Endothelial cell of umbilical vein (primary cell): Measurements from ENCODE around the gene STARD5. TPM values are rescaled to one million over a fixed set of nuclear protein-coding genes. Genes with fewer than 3 reads are reported as not detected.

ENCODE experiments used
- BruUV-seq: library from RNA; stranded (reverse); fragments of 400-500 nt; replicated peaks from 2 replicates; lab custom pipeline; 2021; lab: Mats Ljungman, UMichigan
- CTCF ChIA-PET: fragments of 300-600, 350-600 bp; sonication (Branson Sonifier 250); formaldehyde crosslinking; loops from one replicate; lab custom pipeline; 2021; ENCODE audit warnings: antibody characterized with exemption, inconsistent platforms; lab: Charles Lee
- POLR2A ChIA-PET: fragments of 300-600, 350-600 bp; sonication (Branson Sonifier 250); formaldehyde crosslinking; loops from one replicate; lab custom pipeline; 2021; ENCODE audit warnings: antibody characterized with exemption, inconsistent platforms; lab: Charles Lee
- DNase-seq: peaks from one replicate; pipeline ENCODE4 v3.0.0-alpha.2; 2011; ENCODE audit warnings: low read depth, low spot score
- FAIRE-seq: peaks from 2 replicates; lab custom pipeline; 2011; peaks lifted over from hg19 to GRCh38; lab: Jason Lieb, UNC
- H2AFZ ChIP-seq: 2 replicates; pipeline ENCODE4 v1.6.0; 2012; ENCODE audit warnings: low read depth, low read length, control low read depth, inconsistent platforms
- H3K27ac ChIP-seq: 2 replicates; pipeline ENCODE4 v1.5.1; 2011; ENCODE audit warnings: low read depth, mild to moderate bottlenecking, control low read depth, low read length, moderate library complexity; ENCODE audit not compliant: insufficient read depth
- H3K27me3 ChIP-seq, 2 experiments: 2 replicates each; pipeline versions ENCODE4 v1.6.0 to v1.6.1; 2011; ENCODE audit warnings: low read length in 2 of 2, mixed read lengths in 1 of 2; ENCODE audit not compliant: control insufficient read depth in 2 of 2, insufficient read depth in 2 of 2
- H3K36me3 ChIP-seq, 2 experiments: 2 replicates in 1 of 2; 3 replicates in 1 of 2; pipeline ENCODE4 v1.5.1; 2011; ENCODE audit warnings: low read length in 2 of 2, mild to moderate bottlenecking in 1 of 2, moderate library complexity in 1 of 2; ENCODE audit not compliant: control insufficient read depth in 2 of 2, insufficient read depth in 2 of 2; ENCODE audit errors: extremely low read depth in 1 of 2
- H3K4me1 ChIP-seq: 3 replicates; pipeline ENCODE4 v1.5.1; 2011; ENCODE audit warnings: mild to moderate bottlenecking, low read length; ENCODE audit not compliant: control insufficient read depth, insufficient read depth; ENCODE audit errors: extremely low read depth
- H3K4me2 ChIP-seq: 2 replicates; pipeline ENCODE4 v1.6.1; 2011; ENCODE audit warnings: low read length, control low read depth, mixed read lengths; ENCODE audit not compliant: insufficient read depth
- H3K4me3 ChIP-seq, 3 experiments: fragments of 200-600 bp in 1 of 3; sonication (generic), shearing (Covaris generic) in 1 of 3; replicated peaks in 1 of 3; 2 replicates each; pipeline ENCODE4 v1.5.1; 2011 to 2016; ENCODE audit warnings: control low read depth in 3 of 3, low read length in 3 of 3, mild to moderate bottlenecking in 2 of 3, inconsistent platforms in 1 of 3, low read depth in 1 of 3, moderate library complexity in 1 of 3; ENCODE audit not compliant: insufficient read depth in 1 of 3
- H3K79me2 ChIP-seq: 2 replicates; pipeline ENCODE4 v1.6.0; 2012; ENCODE audit warnings: low read length, inconsistent platforms; ENCODE audit not compliant: control insufficient read depth, insufficient read depth
- H3K9ac ChIP-seq: replicated peaks from 2 replicates; pipeline ENCODE3; 2011; ENCODE audit warnings: low read length, control low read depth; ENCODE audit not compliant: insufficient read depth; ENCODE audit errors: extremely low read depth
- H3K9me1 ChIP-seq: replicated peaks from 3 replicates; pipeline ENCODE4 v1.6.0; 2011; ENCODE audit warnings: mild to moderate bottlenecking, low read length; ENCODE audit not compliant: control insufficient read depth, insufficient read depth; ENCODE audit errors: extremely low read depth
- H3K9me3 ChIP-seq: replicated peaks from 2 replicates; pipeline ENCODE4 v1.5.1; 2012; ENCODE audit warnings: low read length, inconsistent platforms; ENCODE audit not compliant: control insufficient read depth, insufficient read depth
- H4K20me1 ChIP-seq: replicated peaks from 2 replicates; pipeline ENCODE3; 2011; ENCODE audit warnings: mild to moderate bottlenecking, low read length; ENCODE audit not compliant: control insufficient read depth, insufficient read depth; ENCODE audit errors: extremely low read depth
- CTCF ChIP-seq, 2 donors: IDR thresholded peaks; 1 replicate in 1 of 2; 2 replicates in 1 of 2; pipeline ENCODE4 v1.5.1; 2011; ENCODE audit warnings: low read length in 2 of 2, mild to moderate bottlenecking in 2 of 2, moderate library complexity in 2 of 2, control low read depth in 1 of 2, inconsistent platforms in 1 of 2, low read depth in 1 of 2; ENCODE audit not compliant: insufficient read depth in 1 of 2; ENCODE audit errors: extremely low read depth in 1 of 2
- EZH2 ChIP-seq: IDR thresholded peaks from 2 replicates; pipeline ENCODE4 v1.6.1; 2012; ENCODE audit warnings: borderline replicate concordance, low read depth, mild to moderate bottlenecking, moderate library complexity, low read length, inconsistent platforms; ENCODE audit not compliant: severe bottlenecking
- FOS ChIP-seq: IDR thresholded peaks from 2 replicates; pipeline ENCODE4 v1.6.1; 2011; ENCODE audit warnings: mild to moderate bottlenecking, low read length, moderate library complexity, borderline replicate concordance; ENCODE audit not compliant: insufficient read depth
- GATA2 ChIP-seq: IDR thresholded peaks from 2 replicates; pipeline ENCODE4 v1.7.0; 2011; ENCODE audit warnings: low read depth, mild to moderate bottlenecking, moderate library complexity, mixed read lengths, low read length; ENCODE audit not compliant: insufficient read length, insufficient read depth
- JUN ChIP-seq: IDR thresholded peaks from 2 replicates; pipeline ENCODE4 v1.6.1; 2011; ENCODE audit warnings: borderline replicate concordance, low read depth; ENCODE audit not compliant: insufficient read length, insufficient read depth
- MYC ChIP-seq: IDR thresholded peaks from one replicate; pipeline ENCODE4 v1.6.1; 2011; ENCODE audit warnings: mild to moderate bottlenecking, low read depth, low read length
- POLR2A ChIP-seq: IDR thresholded peaks from 2 replicates; pipeline ENCODE4 v1.6.1; 2012; ENCODE audit warnings: low read depth, mild to moderate bottlenecking, control low read depth, low read length
- POLR2AphosphoS5 ChIP-seq: IDR thresholded peaks from 2 replicates; pipeline ENCODE4 v1.6.1; 2012; ENCODE audit warnings: low read depth, mild to moderate bottlenecking, control low read depth, low read length, moderate library complexity; ENCODE audit not compliant: insufficient read depth
- dilution Hi-C: fragments of 300-500 bp; cut with MboI; formaldehyde crosslinking; loops from one replicate; pipeline ENCODE4 v1.15.0; 2019; ENCODE audit warnings: low sequenced_read_pairs; ENCODE audit not compliant: extremely low pct_ligation_motif_present
- intact Hi-C: fragments of 100-400 bp; cut with micrococcal nuclease; formaldehyde crosslinking; loops from one replicate; pipeline ENCODE4 v1.10.0; 2022
- polyA plus RNA-seq, 4 experiments: library from polyadenylated mRNA; depleted of rRNA in 3 of 4; stranded (reverse) in 3 of 4; unstranded in 1 of 4; fragments of >200 nt; gene quantifications; 2 replicates each; pipeline versions ENCODE4 v1.2.1 to v1.2.3, GENCODE V29; 2011 to 2012; ENCODE audit warnings: missing spikeins in 1 of 4
- total RNA-seq: library from RNA; stranded (reverse); gene quantifications from 2 replicates; pipeline ENCODE4 v1.2.3, GENCODE V29; 2021
- TF ChIP-seq, protein P1 (sequence below): IDR thresholded peaks from 2 replicates; pipeline ENCODE4 v1.6.1; 2011; ENCODE audit not compliant: insufficient read depth, insufficient read length

Gene STARD5
- total and polyA plus RNA-seq, 2 donors (not counting 3 experiments of a cell fraction or from before 2014, with no cell fraction given) = 2.2 to 3.0 TPM

DNA sequence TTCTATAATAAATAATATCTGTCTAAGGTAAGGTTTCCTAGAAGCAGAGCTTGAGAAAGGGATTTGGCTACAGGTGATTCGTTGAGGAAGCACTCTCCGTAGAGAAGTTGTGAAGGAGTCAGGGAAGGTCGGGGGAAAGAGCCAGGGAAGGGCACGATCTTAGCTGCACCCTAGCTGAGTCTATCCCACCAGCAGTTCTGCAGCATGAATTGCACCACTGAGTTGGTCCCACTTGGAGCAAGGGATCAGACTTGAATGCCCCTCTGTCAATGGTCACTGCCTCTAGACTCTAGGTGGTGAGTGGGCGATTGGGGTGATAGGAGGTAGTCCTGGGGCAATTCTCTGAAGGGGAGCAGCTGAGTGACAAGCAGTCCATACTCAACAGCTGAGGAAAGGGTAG, 36.5 kb upstream of the STARD5 start:
- Histone ChIP-seq H3K9me1 (no peaks in the 10 kb centered on the region), H3K79me2 (no peaks in the 10 kb centered on the region), H2AFZ (no peak overlapping the region), H3K27ac (no peak overlapping the region), H3K4me2 (no peak overlapping the region), H3K4me1 (no peaks in the 10 kb centered on the region), H3K36me3 (no peaks in the 10 kb centered on the region), H4K20me1 (no peaks in the 10 kb centered on the region), H3K27me3 (peaks cover 0 to 2% of the 10 kb centered on the region in 2 experiments), H3K9ac (no peak overlapping the region), H3K9me3 (no peaks in the 10 kb centered on the region), H3K4me3 (no peak overlapping the region)
- DNase-seq (no peak), FAIRE-seq (no peak)
- TF ChIP-seq POLR2A (no peak), FOS (no peak), POLR2AphosphoS5 (no peak), MYC (no peak), JUN (no peak), EZH2 (no peak), GATA2 (no peak), CTCF (IDR thresholded peaks at IDR 0.05; ENCODE audit: extremely low read depth in 1 of 2, insufficient read depth in 1 of 2, low read depth in 1 of 2, low read length in 2 of 2) (no peak)
- TF ChIP-seq, protein P1, sequence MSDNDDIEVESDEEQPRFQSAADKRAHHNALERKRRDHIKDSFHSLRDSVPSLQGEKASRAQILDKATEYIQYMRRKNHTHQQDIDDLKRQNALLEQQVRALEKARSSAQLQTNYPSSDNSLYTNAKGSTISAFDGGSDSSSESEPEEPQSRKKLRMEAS = no peak
- dilution Hi-C loops (no loop called here), intact Hi-C loops (no loop called here)
- no TSS peak for BruUV-seq
- ChIA-PET CTCF (no interaction called here), POLR2A (no interaction called here)
